Peyer's patch (tissue), 4 donors: ENCODE measurements around the gene SLC1A3. TPM values are rescaled to one million over a fixed set of nuclear protein-coding genes. Genes with fewer than 3 reads are reported as not detected.
"Not testable (repeated sequence)": the region's sequence is repeated elsewhere in the genome, so short reads cannot be mapped to it uniquely, and the experiment has no call there.

ENCODE experiments used
- DNase-seq, 3 donors: peaks; one replicate each; pipeline ENCODE4 v3.0.0-alpha.2; 2017 to 2019
- H3K27ac ChIP-seq, 4 donors: fragments of 200-600 bp; sonication (generic); one replicate each; pipeline ENCODE4 v1.5.1; 2016 to 2019
- H3K27me3 ChIP-seq, 2 donors: fragments of 200-600 bp; sonication (generic); one replicate each; pipeline ENCODE4 v1.5.1; 2019
- H3K36me3 ChIP-seq, 3 donors: fragments of 200-600 bp; sonication (generic); one replicate each; pipeline ENCODE4 v1.5.1; 2016 to 2019
- H3K4me1 ChIP-seq, 4 donors: fragments of 200-600 bp; sonication (generic); one replicate each; pipeline ENCODE4 v1.5.1; 2016 to 2019
- H3K4me3 ChIP-seq, 4 donors: fragments of 200-600 bp; sonication (generic); 1 replicate in 3 of 4; 2 replicates in 1 of 4; pipeline ENCODE4 v1.5.1; 2016 to 2019; ENCODE audit warnings: mild to moderate bottlenecking in 1 of 4
- H3K9me3 ChIP-seq, 4 donors: fragments of 200-600 bp; sonication (generic); one replicate each; pipeline ENCODE4 v1.5.1; 2016 to 2019; ENCODE audit warnings: mild to moderate bottlenecking in 1 of 4
- POLR2A ChIP-seq, 2 donors: fragments of 450-650 bp; IDR thresholded peaks; one replicate each; pipeline ENCODE4 v1.5.1; 2017; ENCODE audit warnings: antibody characterized with exemption in 2 of 2, mild to moderate bottlenecking in 2 of 2, moderate library complexity in 2 of 2
- total RNA-seq, 4 donors: library from RNA; depleted of rRNA; stranded (reverse); fragments of >200 nt; gene quantifications; one replicate each; pipeline ENCODE4 v1.1.0, GENCODE V29; 2016
- TF ChIP-seq, protein P1 (sequence below), 6 experiments: fragments of 450-650 bp in 4 of 6; fragments of 200-600 bp in 2 of 6; sonication (generic) in 1 of 6; IDR thresholded peaks; one replicate each; pipeline ENCODE4 v1.5.1; 2017 to 2019; ENCODE audit warnings: antibody characterized with exemption in 6 of 6, mild to moderate bottlenecking in 3 of 6, moderate library complexity in 1 of 6

SLC1A3 gene
- total RNA-seq, 4 donors from 2014 or later: 0.95 to 7.4 (median 3.0) TPM

DNA sequence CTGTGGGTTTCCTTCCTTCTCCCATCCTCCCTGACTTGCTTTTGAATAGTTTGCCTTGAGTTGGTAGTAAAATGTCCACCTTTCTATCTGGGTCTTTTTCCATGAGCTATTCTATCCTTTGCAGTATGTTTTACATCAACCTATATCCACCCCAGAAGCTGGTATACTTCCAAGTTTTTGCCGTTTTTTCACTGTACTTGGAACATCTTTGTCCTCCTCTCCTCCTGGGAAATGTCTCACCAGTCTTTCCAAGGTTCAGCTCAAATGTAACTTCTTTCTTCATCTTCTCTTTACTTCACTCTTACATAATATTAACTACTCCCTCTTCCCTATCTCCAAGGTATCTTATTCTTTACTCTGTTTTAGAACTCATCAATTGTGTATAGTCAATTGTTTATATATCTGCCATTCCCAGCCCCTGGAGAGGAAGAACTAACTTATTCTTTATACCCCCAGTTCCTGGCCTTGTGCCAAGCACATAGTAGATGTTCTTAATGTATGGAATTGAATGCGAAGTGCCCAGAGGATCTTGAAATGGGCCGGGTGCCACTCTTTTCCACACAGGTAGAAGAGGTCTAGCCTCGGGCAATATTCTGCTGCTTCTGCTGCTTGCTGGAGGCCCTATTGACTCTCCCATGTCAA, 34.9 kb upstream of the SLC1A3 start:
- Histone ChIP-seq H3K27ac (no peak overlapping the region), H3K27me3 (no peaks in the 10 kb centered on the region), H3K4me3 (no peak overlapping the region), H3K36me3 (no peaks in the 10 kb centered on the region), H3K4me1 (no peaks in the 10 kb centered on the region), H3K9me3 (no peaks in the 10 kb centered on the region)
- no peak for DNase-seq
- TF ChIP-seq, protein P1, sequence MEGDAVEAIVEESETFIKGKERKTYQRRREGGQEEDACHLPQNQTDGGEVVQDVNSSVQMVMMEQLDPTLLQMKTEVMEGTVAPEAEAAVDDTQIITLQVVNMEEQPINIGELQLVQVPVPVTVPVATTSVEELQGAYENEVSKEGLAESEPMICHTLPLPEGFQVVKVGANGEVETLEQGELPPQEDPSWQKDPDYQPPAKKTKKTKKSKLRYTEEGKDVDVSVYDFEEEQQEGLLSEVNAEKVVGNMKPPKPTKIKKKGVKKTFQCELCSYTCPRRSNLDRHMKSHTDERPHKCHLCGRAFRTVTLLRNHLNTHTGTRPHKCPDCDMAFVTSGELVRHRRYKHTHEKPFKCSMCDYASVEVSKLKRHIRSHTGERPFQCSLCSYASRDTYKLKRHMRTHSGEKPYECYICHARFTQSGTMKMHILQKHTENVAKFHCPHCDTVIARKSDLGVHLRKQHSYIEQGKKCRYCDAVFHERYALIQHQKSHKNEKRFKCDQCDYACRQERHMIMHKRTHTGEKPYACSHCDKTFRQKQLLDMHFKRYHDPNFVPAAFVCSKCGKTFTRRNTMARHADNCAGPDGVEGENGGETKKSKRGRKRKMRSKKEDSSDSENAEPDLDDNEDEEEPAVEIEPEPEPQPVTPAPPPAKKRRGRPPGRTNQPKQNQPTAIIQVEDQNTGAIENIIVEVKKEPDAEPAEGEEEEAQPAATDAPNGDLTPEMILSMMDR (IDR thresholded peaks at IDR 0.05): no peak
- TF ChIP-seq POLR2A (IDR thresholded peaks at IDR 0.05): no peak

DNA sequence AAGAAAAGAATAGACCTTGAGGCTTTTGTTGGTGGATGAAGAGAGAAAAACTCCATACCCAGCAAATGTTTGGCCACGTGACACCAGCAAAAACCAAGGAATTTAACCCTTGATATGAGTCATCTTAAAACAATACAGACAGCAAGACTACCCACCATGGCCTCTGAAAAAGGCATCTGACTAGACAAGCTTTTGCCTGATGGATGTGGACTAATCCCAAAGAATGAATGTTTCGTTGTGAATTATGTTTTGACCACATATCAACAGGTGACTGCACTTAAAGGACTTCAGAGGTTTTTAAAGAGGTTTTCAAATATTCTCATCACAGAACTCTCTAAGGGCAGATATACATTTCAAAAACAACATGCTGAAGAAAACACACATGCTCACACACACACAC, 33.0 kb upstream of the SLC1A3 start:
- TF ChIP-seq, protein P1 (IDR thresholded peaks at IDR 0.05): no peak
- H3K27ac ChIP-seq: no peak overlapping the region
- no peaks in the 10 kb centered on the region for H3K36me3 ChIP-seq
- no peaks in the 10 kb centered on the region for H3K4me1 ChIP-seq
- DNase-seq: no peak
- no peaks in the 10 kb centered on the region for H3K9me3 ChIP-seq
- H3K27me3 ChIP-seq: no peaks in the 10 kb centered on the region
- no peak overlapping the region for H3K4me3 ChIP-seq

DNA sequence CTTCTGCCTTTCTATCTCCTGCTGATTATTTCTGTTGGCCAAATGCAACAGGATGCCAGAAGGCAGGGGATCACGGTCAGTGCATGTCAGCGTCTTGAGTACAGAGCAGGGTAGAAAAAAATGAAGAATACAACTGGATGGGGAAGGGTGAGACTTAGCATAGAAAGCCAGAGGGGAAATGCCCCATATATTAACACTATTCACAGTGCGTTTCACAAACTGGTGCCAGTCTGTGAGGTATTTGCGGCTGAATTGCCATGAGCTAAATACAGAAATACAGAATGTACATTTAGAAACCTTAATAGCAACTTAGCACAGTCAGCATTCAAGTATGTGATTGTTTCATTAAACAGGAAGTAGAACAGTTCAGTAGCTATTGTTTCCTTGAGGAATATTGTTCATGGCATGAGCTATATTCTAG, 31.0 kb upstream of the SLC1A3 start:
- no peaks in the 10 kb centered on the region for H3K27me3 ChIP-seq
- no peaks in the 10 kb centered on the region for H3K36me3 ChIP-seq
- no peak for DNase-seq
- no peaks in the 10 kb centered on the region for H3K9me3 ChIP-seq
- TF ChIP-seq POLR2A (IDR thresholded peaks at IDR 0.05): no peak
- TF ChIP-seq, protein P1 (IDR thresholded peaks at IDR 0.05): no peak
- H3K4me3 ChIP-seq: no peak overlapping the region
- H3K27ac ChIP-seq: no peak overlapping the region
- H3K4me1 ChIP-seq: no peaks in the 10 kb centered on the region

GRCh38 chr5:36576721-36577120, 29.7 kb upstream of the SLC1A3 start:
- no peak overlapping the region for H3K27ac ChIP-seq
- H3K4me1 ChIP-seq: no peaks in the 10 kb centered on the region
- H3K36me3 ChIP-seq: no peaks in the 10 kb centered on the region
- no peaks in the 10 kb centered on the region for H3K9me3 ChIP-seq
- no peak overlapping the region for H3K4me3 ChIP-seq
- DNase-seq: no peak
- TF ChIP-seq, protein P1 (IDR thresholded peaks at IDR 0.05): no peak
- no peak for TF ChIP-seq POLR2A (IDR thresholded peaks at IDR 0.05)
- no peaks in the 10 kb centered on the region for H3K27me3 ChIP-seq

GRCh38 chr5:36579858-36580257, 26.5 kb upstream of the SLC1A3 start:
- H3K27ac ChIP-seq, H3K9me3 ChIP-seq, H3K4me3 ChIP-seq, DNase-seq, H3K27me3 ChIP-seq, H3K36me3 ChIP-seq, H3K4me1 ChIP-seq: not testable (repeated sequence)

DNA sequence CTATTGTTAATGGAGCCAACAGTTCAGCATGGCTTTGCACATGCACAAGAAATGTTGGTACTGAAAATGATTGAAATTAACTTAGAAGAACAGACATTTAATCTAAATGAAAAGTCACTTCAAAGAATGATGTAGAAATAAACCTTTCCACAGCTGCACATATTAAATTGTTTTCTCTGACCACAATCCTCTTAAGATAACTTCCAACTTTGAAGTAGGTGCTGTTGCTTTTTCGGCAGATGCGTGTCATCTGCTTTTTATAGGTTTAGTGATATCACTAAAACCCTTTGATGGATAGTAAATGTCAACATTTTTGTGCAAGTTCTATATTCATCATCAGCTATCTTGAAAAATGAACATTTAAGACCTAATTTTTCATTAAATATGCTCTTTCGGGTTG, 25.3 kb upstream of the SLC1A3 start:
- Histone ChIP-seq H3K9me3 (no peaks in the 10 kb centered on the region), H3K27me3 (no peaks in the 10 kb centered on the region), H3K4me3 (no peak overlapping the region), H3K36me3 (no peaks in the 10 kb centered on the region), H3K4me1 (no peaks in the 10 kb centered on the region), H3K27ac (no peak overlapping the region)
- DNase-seq: no peak
- TF ChIP-seq, protein P1 (IDR thresholded peaks at IDR 0.05): no peak
- TF ChIP-seq POLR2A (IDR thresholded peaks at IDR 0.05): no peak
